IPS-15b (cell line): ENCODE results near the gene KRT38.

ENCODE experiments used
- H3K27me3 ChIP-seq: one replicate; pipeline ENCODE4 v1.6.1; 2013; ENCODE audit warnings: low read length; ENCODE audit not compliant: control insufficient read depth, insufficient read depth
- H3K36me3 ChIP-seq: one replicate; pipeline ENCODE4 v1.6.1; 2013; ENCODE audit warnings: low read length; ENCODE audit not compliant: control insufficient read depth, insufficient read depth
- H3K4me1 ChIP-seq: one replicate; pipeline ENCODE4 v1.6.1; 2013; ENCODE audit warnings: mild to moderate bottlenecking, low read length; ENCODE audit not compliant: control insufficient read depth, insufficient read depth
- H3K4me3 ChIP-seq: one replicate; pipeline ENCODE4 v1.5.1; 2013; ENCODE audit warnings: low read depth, low read length
- H3K9ac ChIP-seq: one replicate; pipeline ENCODE4 v1.6.1; 2013; ENCODE audit warnings: low read depth, mild to moderate bottlenecking, low read length
- H3K9me3 ChIP-seq: one replicate; pipeline ENCODE4 v1.6.1; 2013; ENCODE audit warnings: mild to moderate bottlenecking, low read length; ENCODE audit not compliant: control insufficient read depth, insufficient read depth

Gene KRT38

DNA sequence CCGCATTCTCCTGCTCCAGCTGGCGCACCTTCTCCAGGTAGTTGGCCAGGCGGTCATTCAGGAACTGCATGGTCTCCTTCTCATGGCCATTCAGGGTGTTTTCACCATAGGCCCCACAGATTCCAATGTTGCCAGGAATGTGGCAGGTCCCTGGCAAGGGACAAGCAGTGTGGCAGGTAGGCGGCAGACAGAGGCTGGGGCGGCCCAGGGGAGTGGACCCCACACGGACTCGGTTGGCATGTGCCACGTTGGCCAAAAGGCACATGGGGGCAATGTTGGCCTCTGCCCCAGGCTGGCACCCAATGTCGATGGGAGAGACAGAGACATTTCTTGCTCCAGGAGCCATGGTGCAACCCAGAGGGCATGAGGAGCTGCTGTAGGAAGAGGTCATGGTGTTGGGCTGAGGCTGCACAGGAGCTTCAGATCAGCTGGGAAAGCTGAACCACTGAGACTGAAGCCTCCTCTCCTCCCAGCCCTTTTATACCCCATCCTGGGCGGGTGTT lies at the start of gene KRT38:
KRT38 (minus strand) TSS at position 453 of the 503 bp plus-strand sequence; CDS start at position 391, 62 bp downstream.
- Histone ChIP-seq H3K9ac (no peak within 1 kb of the TSS), H3K4me1 (no peaks in the 10 kb centered on the region), H3K27me3 (no peaks in the 10 kb centered on the region), H3K9me3 (no peaks in the 10 kb centered on the region), H3K36me3 (no peaks in the 10 kb centered on the region), H3K4me3 (no peak within 1 kb of the TSS)

DNA sequence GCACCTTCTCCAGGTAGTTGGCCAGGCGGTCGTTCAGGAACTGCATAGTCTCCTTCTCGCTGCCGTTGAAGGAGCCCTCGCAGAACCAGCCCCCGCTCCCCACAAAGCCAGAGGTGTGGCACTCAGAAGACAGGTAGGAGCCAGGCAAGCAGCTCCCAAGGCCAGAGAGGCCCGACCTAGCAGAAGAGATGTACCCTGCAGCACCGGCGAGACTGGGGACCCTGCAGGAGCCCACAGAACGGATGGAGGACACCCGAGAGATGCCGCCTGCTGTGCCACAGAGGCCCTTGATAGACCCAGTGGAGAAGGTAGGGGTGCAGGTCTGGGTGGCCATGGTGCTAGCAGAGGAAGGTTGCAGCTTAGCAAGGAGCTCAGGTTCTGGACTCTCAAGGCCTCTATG lies 48.7 kb upstream of the KRT38 start, which contains the start of gene KRT36:
KRT36 (minus strand) TSS at position 380 of the 400 bp plus-strand sequence; CDS start at position 334, 46 bp downstream.
- H3K36me3 ChIP-seq: no peaks in the 10 kb centered on the region
- H3K9me3 ChIP-seq: no peaks in the 10 kb centered on the region
- H3K4me1 ChIP-seq: no peaks in the 10 kb centered on the region
- no peak within 1 kb of the TSS for H3K4me3 ChIP-seq
- H3K9ac ChIP-seq: no peak within 1 kb of the TSS
- H3K27me3 ChIP-seq: peaks cover 5% of the 10 kb centered on the region

DNA sequence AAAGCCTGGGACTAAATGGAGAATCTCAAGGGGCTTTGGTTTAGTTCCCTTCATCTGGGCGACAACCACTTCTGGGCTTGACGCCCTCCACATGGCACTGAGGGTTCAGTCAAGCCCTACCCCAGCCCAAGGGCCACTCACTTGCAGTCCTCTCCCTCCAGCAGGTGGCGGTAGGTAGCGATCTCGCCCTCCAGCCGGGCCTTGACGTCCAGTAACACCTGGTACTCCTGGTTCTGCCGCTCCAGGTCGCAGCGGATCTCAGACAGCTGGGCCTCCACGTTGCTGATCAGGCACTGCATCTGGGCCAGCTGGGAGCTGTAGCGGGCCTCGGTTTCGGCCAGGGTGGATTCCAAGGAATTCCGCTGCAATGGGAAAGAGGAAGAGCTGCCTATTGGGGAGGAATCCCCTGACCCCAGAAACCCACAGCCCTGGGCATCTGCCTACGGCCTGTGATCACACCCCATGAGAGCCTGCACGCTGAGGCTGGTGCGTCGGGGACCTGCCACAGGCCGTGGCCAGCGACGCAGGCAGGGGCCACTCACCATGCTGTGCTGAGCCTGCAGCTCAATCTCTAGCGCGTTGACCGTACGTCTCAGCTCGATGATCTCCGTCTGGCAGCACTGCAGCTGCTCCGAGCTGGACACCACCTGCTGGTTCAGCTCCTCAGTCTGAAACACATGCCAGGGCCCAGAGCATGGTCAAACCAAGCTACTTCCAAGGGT lies 46.2 kb upstream of the KRT38 start:
- Histone ChIP-seq H3K27me3 (peaks cover 5% of the 10 kb centered on the region), H3K36me3 (no peaks in the 10 kb centered on the region), H3K9me3 (no peaks in the 10 kb centered on the region), H3K4me1 (no peaks in the 10 kb centered on the region), H3K9ac (no peak overlapping the region), H3K4me3 (no peak overlapping the region)

DNA sequence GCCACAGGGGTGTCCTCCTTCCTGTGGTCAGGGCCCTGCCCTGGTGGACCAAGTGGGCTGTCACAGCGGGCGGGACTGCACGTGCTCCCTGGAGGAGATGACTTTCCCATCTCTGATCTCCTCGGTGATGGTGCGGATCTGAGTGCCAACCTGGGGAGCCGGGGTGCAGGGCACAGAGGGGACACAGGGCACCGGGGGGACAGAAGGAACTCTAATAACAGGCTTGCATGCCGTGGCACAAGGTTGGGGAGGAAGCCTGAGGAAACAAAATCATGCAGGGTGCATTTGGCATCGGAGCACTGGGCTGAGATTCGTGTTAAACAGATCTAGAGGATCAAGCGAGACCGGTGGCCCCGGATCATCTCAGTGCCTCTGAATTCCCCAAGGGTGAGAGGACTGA lies 45.5 kb upstream of the KRT38 start:
- H3K36me3 ChIP-seq: no peaks in the 10 kb centered on the region
- H3K27me3 ChIP-seq: peaks cover 5% of the 10 kb centered on the region
- no peaks in the 10 kb centered on the region for H3K4me1 ChIP-seq
- H3K9ac ChIP-seq: no peak overlapping the region
- H3K4me3 ChIP-seq: no peak overlapping the region
- H3K9me3 ChIP-seq: no peaks in the 10 kb centered on the region

DNA sequence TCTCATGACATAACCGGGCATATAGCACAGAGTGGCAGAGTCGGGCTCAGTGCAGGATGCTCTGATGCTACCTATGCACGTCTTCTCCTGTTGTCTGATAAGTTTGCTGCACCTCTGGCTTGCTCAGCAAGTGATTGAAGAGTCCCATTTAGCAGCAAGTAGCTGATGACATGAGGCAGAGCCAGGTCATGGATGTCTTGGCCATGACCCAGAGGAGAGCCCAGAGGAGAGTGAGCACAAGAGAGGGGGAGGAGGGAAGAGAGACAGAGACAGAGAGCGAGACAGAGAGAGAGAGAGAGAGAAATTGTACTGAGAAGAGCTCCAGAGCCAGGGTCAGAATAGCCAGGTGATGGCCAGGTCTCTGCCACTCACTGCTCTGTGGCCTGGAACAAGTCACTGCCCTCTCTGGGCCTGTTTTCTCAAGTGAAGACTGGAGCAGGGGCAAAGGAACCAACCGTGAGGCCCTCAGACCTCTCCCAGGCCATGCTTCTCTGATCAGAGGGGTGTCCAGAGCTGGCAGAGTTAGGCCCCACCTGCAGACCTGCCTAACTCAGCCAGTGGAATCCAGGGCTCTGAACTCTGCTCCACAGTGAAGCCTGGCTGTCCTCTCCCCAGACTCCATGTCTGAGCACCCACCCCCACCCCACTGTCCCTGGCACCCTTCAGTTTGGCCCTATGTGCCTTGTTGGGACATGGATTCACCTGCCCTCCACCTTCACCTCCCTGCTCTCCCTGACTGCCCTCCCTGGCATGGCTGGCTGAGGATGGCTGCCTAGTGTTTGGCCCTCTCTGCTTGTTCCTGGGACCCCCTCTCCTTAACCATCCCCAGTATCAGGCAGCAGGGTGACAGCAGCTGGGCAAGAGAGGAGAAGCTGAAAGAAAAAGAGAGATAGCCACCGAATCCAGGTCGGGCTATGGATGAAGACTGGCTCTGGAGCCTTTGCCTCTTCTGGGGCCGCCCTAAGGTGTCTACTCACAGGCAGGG lies 44.4 kb upstream of the KRT38 start:
- Histone ChIP-seq H3K36me3 (no peaks in the 10 kb centered on the region), H3K9me3 (no peaks in the 10 kb centered on the region), H3K4me1 (no peaks in the 10 kb centered on the region), H3K27me3 (peaks cover 5% of the 10 kb centered on the region), H3K9ac (no peak overlapping the region), H3K4me3 (no peak overlapping the region)

DNA sequence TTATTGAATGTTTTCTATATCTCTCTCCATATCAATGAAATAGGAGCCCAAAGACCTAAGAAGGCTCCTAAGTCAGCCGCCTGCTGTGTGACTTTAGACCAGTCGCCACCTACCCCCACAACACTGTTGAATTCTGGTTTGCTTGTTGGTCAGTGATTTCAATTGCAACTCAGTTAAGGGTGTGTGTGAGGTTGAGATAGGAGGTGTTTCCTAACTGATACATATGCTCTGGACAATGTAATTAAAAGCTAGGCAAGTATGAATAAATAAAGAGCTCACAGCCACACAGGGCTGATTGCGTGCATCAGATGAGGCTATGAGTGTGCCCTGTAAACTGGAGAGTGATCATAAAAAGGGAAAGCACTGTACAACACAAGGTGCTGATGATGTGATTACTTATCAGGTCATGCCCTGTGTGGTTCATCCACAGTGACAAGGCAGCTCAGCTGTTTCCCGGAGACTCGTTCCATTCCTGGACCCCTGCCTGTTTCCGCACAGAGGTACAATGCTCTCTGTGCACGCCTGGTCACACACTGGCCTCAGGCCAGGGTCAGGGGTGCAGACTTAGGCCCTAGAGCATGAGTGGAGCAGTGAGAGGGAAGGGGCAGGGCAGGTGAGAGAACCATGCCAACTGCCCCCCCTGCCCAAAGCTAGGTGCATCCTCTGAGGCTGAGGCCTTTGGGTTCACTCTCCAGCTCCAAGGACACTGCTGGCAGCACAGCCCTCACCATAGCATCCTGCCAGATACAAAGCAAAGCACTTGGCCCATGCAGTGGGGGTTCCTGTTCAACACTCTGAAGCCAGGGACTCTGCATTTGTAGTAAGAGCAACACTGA lies 43.4 kb upstream of the KRT38 start:
- Histone ChIP-seq H3K4me1 (no peaks in the 10 kb centered on the region), H3K27me3 (peaks cover 5% of the 10 kb centered on the region), H3K4me3 (no peak overlapping the region), H3K9ac (no peak overlapping the region), H3K36me3 (no peaks in the 10 kb centered on the region), H3K9me3 (no peaks in the 10 kb centered on the region)

DNA sequence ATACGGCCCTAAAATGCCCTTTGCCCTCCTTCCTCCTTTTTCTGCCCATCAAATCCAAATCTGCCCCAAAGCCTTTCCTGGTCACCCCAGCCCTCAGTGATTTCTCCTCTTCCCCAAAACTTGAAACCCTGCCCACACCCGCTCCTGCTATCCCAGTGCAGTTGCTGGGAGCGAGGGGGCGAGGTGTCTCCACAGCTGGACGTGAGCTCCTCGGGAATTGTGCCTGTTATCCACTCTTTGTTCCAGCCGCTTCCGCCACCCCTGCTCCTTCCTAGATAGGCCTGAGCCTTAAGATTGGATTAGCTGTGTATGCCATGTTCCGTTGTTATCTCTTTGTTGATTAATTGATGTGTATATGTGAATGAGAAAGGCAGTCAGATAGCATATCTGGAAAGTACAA lies 42.7 kb upstream of the KRT38 start:
- Histone ChIP-seq H3K36me3 (no peaks in the 10 kb centered on the region), H3K4me3 (no peak overlapping the region), H3K4me1 (no peaks in the 10 kb centered on the region), H3K27me3 (peaks cover 5% of the 10 kb centered on the region), H3K9ac (no peak overlapping the region), H3K9me3 (no peaks in the 10 kb centered on the region)

DNA sequence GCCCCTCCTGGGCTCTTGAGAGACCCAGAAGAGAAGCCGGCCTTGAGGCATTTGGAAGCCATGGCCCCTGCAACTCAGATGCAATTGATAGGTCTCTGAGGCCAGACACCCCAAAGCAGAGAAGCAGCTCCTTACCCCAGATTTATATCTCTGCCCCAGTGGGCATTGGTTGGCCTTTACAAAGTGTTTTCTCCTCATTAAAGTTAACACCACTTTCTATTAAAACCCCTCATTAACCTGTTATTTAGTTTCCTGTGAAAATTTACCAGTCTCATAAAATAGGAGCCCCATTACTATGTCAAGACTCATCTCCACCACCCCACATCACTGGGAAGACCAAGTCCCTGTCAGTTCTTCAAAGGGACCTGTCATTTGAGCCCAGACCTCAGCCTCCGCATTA lies 40.3 kb upstream of the KRT38 start, which contains the start of gene KRT35:
KRT35 (minus strand) TSS at position 116 of the 400 bp plus-strand sequence; CDS start at position 62, 54 bp downstream.
- Histone ChIP-seq H3K27me3 (no peaks in the 10 kb centered on the region), H3K9me3 (no peaks in the 10 kb centered on the region), H3K4me1 (no peaks in the 10 kb centered on the region), H3K9ac (no peak within 1 kb of the TSS), H3K36me3 (no peaks in the 10 kb centered on the region), H3K4me3 (no peak within 1 kb of the TSS)

DNA sequence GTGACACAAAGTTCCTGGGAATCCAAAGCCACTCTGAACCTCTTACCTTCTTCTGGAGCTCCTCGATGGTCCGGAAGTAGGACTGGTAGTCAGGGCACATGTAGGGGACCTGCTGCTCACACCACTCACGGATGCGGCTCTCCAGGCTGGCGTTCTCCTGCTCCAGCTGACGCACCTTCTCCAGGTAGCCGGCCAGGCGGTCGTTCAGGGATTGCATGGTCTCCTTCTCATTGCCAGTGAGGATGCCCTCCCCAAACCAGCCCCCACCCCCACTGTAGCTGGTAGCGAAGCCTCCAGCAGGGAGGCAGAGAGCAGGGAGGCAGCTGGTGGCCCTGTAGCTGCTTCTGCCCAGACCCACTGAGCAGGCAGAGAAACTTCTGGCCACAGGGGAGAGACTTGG lies 39.8 kb upstream of the KRT38 start:
- H3K27me3 ChIP-seq: no peaks in the 10 kb centered on the region
- H3K4me3 ChIP-seq: no peak overlapping the region
- H3K9ac ChIP-seq: no peak overlapping the region
- no peaks in the 10 kb centered on the region for H3K9me3 ChIP-seq
- no peaks in the 10 kb centered on the region for H3K4me1 ChIP-seq
- no peaks in the 10 kb centered on the region for H3K36me3 ChIP-seq

DNA sequence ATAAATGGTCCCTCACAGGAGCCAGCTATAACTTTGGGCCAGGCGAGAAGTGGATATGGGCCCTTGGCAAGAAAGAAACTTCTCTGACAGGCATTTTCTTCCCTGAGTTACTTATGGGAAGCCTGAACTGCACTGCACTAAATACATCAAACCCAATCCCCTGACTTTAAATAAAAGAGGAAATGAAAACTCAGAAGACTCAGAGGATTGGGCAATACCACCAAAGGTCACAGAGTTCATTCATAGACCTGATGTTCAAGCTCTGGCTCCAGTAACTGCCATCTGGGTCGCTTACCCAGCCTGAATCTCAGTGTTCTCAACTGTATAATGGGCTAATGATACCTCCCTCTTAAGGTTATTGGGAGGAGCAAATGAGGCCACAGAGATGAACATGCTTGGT lies 39.4 kb upstream of the KRT38 start:
- Histone ChIP-seq H3K4me1 (no peaks in the 10 kb centered on the region), H3K36me3 (no peaks in the 10 kb centered on the region), H3K9ac (no peak overlapping the region), H3K27me3 (no peaks in the 10 kb centered on the region), H3K4me3 (no peak overlapping the region), H3K9me3 (no peaks in the 10 kb centered on the region)

DNA sequence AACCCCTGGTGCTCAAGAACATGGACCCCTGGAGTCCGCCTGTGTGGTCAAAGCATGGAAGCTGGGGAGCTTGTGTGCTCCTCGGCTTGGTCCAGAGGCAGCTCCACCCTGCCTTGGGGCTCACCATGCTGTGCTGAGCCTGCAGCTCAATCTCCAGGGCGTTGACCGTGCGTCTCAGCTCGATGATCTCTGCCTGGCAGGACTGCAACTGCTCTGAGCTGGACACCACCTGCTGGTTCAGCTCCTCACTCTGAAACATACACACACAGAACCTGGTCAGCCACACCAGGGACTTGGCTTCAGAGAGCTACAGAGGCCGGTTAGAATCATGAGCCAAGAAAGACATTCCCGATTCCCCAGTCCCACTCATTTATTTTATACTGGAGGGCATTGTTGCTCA lies 37.5 kb upstream of the KRT38 start:
- no peaks in the 10 kb centered on the region for H3K4me1 ChIP-seq
- no peaks in the 10 kb centered on the region for H3K27me3 ChIP-seq
- no peak overlapping the region for H3K4me3 ChIP-seq
- no peak overlapping the region for H3K9ac ChIP-seq
- no peaks in the 10 kb centered on the region for H3K9me3 ChIP-seq
- H3K36me3 ChIP-seq: no peaks in the 10 kb centered on the region
